MM.1S (cell line): Measurements from ENCODE around the gene PIGT.

Experiments used
- EZH2 ChIP-seq: fragments of 300-600 bp; sonication (generic); optimal IDR thresholded peaks from 2 replicates; pipeline ENCODE3; 2017; ENCODE audit warnings: low read depth, mild to moderate bottlenecking, antibody characterized with exemption, low read length, mixed read lengths
- EZH2phosphoT487 ChIP-seq: fragments of 300-600 bp; sonication (generic); IDR thresholded peaks from 2 replicates; pipeline ENCODE4 v1.6.1; 2018; ENCODE audit warnings: antibody characterized with exemption, low read length
- TF ChIP-seq, protein P1 (sequence below): fragments of 300-600 bp; sonication (generic); IDR thresholded peaks from 2 replicates; pipeline ENCODE4 v1.5.1; 2016; ENCODE audit warnings: antibody characterized with exemption, low read length, mixed read lengths

DNA sequence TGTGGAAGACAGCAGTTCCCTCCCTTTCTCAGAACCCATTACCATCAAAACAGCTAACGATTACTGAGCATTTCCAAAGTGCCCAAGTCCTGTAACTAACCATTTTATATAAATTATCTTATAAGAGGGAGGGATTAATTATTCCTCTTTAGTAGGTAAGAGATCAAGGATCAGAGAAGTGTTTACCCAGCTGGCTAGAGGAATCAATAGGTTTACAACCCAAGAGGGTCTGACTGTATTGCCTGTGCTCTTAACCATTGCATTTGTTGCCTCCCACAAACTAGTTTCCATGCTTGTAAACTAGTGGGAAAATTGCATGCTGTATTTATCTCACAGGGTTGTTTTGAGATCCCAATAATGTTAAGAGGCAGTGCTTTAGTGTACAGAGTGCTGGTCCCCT, 11.5 kb upstream of the PIGT start:
- TF ChIP-seq, protein P1, sequence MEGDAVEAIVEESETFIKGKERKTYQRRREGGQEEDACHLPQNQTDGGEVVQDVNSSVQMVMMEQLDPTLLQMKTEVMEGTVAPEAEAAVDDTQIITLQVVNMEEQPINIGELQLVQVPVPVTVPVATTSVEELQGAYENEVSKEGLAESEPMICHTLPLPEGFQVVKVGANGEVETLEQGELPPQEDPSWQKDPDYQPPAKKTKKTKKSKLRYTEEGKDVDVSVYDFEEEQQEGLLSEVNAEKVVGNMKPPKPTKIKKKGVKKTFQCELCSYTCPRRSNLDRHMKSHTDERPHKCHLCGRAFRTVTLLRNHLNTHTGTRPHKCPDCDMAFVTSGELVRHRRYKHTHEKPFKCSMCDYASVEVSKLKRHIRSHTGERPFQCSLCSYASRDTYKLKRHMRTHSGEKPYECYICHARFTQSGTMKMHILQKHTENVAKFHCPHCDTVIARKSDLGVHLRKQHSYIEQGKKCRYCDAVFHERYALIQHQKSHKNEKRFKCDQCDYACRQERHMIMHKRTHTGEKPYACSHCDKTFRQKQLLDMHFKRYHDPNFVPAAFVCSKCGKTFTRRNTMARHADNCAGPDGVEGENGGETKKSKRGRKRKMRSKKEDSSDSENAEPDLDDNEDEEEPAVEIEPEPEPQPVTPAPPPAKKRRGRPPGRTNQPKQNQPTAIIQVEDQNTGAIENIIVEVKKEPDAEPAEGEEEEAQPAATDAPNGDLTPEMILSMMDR = no peak
- no peak for TF ChIP-seq EZH2phosphoT487
- TF ChIP-seq EZH2 = no peak
